Iris pigment epithelial cell (primary cell): ENCODE data around the gene EEF1A1.
"Not testable (repeated sequence)": the region's sequence is repeated elsewhere in the genome, so short reads cannot be mapped to it uniquely, and the experiment has no call there.

Experiments
- DNase-seq: peaks from one replicate; pipeline ENCODE4 v3.0.0-alpha.2; 2011; ENCODE audit warnings: low read depth

The EEF1A1 gene

GRCh38 chr6:73520688-73521350, at the start of gene EEF1A1:
TSS of gene EEF1A1 (minus strand) at chr6:73521032. CDS start at chr6:73520026, 1,006 bp downstream.
- DNase-seq: peak; percentile 100

GRCh38 chr6:73569121-73569520, 48.3 kb upstream of the EEF1A1 start:
- DNase-seq: no peak

GRCh38 chr6:73566954-73567591, 46.2 kb upstream of the EEF1A1 start:
- peak; percentile 83 for DNase-seq

DNA sequence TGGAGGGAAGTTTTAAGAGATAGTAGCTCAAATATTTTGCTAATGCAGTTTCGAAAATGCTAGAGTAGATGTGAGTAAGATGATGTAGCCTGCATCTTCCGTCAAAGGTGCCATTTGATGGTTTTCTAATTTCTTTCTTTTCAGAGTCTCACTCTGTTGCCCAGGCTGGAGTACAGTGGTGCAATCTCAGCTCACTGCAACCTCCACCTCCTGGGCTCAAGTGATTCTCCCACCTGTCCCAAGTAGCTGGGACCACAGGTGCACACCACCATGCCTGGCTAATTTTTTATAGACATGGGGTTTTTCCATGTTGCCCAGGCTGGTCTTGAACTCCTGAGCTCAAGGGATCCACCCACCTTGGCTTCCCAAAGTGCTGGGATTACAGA, 45.6 kb upstream of the EEF1A1 start:
- not testable (repeated sequence) for DNase-seq

DNA sequence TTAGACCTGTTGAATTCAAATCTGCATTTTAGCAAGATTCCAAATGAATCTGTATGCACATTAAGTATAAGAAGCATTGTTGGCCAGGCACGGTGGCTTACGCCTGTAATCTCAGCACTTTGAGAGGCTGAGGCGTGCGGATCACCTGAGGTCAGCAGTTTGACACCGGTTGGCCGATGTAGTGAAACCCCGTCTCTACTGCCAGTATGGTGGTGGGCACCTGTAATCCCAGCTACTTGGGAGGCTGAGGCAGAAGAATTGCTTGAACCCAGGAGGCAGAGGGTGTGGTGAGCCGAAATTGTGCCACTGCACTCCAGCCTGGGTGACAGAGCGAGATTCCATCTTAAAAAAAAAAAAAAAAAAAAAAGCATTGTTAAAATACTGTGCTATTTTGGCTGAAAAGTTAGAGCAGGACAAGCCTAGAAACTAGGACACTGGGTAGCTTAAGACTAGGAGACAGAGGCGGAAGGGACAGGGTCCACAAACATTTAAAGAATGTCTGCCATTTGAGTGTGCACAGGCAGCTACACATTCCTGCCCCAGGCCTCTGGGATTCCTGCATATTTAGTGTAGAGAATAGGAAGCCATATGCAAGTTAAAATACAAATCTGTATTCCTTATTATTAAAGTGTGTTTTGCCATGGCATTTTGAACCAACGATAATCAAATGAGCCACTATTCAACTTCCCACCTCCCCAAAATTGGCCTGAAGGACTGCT, 45.1 kb upstream of the EEF1A1 start:
- peak; percentile 46 for DNase-seq

DNA sequence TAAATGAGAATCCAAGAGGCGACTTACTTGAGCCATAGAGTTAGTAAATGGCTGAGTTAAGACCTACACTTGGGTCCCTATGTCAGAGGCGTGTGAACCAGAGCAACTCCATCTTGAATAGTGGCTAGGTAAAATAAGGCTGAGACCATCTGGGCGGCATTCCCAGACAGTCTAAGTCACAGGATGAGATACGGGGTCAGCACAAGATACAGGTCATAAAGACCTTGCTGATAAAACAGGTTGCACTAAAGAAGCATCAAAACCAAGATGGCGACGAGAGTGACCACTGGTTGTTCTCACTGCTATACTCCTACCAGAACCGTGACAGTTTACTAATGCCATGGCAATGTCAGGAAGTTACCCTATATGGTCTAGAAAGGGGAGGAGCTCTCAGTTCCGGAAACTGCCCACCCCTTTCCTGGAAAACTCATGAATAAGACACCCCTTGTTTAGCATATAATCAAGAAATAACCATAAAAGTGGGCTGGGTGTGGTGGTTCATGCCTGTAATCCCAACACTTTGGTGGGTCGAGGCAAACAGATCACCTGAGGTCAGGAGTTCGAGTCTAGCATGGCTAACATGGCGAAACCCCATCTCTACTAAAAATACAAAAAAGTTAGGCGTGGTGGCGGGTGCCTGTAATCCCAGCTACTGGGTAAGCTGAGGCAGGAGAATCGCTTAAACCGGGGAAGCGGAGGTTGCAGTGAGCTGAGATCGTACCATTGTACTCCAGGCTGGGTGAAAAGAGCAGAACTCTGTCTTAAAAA, 43.9 kb upstream of the EEF1A1 start:
- no peak for DNase-seq

- DNase-seq: no peak
Measured at GRCh38 chr6:73562558-73562957, 41.7 kb upstream of the EEF1A1 start.

GRCh38 chr6:73560853-73561407, 40.1 kb upstream of the EEF1A1 start:
- no peak for DNase-seq

DNA sequence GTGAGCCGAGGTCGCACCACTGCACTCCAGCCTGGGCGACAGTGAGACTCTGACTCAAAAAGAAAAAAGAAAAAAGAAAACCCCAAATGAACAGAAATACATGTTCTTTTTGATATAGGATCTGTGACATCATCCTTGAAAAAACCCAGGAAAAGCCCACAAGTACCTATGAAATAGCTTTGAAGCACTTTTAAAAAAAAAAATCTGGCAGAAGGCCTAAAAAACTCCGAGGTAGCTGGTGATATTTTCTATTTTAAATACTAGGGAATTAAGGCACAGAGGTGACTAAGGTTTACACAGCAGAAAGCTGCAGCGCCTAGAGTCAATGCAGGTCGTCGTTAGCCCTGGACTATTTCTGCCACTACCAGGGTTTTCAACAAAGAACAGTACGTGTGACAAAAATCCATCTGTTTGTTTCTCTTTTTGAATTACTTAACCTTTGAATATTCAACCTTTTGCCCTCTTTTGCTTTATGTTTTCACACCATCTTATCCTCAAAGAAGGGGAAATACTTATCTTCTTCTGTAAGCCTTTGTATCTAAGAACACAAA, 39.4 kb upstream of the EEF1A1 start:
- DNase-seq: no peak

GRCh38 chr6:73559399-73559794, 38.6 kb upstream of the EEF1A1 start:
- DNase-seq: not testable (repeated sequence)

DNA sequence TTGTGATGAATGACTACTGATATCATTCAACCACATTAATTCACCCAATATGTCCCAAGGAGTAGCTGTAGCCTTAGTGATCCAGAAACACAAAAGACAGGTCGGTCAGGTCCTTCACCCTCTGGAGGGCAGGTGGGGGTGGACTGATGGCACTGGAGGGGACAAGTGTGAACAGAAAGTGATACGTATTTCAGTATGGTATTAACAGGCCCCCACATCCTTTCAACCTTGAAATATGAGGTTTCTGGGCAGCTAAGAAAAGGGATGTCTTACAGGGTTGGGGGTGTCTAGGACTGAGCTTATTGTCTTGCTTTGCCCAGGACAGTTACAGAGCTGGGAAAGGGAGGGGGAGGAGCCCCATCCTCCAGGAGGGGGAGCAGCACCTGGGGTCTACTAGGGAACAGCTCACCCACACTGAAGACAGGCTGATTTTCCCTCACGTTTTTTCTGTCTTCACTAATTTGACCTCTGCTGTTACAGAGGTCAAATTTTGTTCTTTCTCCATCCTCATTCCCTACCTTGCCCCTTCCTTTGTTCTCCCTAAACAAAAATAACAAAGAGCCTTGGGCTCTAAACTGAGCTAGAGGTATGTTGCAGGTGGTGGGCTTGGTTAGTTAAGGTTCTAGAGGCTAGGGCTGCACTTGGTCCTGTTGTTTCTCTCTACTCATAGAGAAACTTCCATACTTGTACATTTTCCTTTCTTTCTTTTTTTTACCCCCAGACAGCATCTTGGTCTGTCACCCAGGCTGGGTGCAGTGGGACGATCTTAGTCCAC, 38.0 kb upstream of the EEF1A1 start:
- no peak for DNase-seq

DNA sequence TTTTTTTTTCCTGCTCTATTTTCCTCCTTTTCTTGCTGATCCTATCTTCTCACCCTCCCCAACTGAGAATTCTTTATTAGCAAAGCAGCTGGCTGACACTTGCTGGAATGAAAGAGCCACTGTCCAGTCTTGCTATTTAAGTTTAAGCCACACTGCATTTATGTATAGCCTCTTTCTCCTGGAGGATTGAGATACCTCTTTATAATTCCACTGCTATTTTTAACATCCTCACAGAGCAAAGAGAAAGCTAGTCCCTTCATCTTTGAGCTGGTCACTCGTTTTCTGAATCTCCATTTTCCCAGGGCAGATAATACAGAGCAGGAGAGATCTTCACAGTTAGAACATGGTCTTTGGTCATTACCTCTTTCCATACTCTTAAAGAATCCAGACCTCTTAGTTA, 36.0 kb upstream of the EEF1A1 start:
- no peak for DNase-seq

DNA sequence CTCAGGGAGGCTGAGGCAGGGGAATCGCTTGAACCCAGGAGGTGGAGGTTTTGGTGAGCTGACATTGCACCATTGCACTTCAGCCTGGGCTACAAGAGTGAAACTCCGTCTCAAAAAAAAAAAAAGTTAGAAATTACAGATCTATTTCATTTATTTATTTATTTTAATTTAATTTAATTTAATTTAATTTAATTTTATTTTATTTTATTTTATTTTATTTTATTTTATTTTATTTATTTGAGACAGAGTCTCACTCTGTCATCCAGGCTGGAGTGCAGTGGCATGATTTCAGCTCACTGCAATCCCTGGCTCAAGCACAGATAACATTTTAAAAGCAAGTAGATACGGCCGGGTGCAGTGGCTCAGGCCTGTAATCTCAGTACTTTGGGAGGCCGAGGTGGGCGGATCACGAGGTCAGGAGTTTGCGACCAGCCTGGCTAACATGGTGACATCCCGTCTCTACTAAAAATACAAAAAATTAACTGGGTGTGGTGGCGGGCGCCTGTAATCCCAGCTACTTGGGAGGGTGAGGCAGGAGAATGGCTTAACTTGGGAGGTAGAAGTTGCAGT, 34.6 kb upstream of the EEF1A1 start:
- DNase-seq: not testable (repeated sequence)

DNA sequence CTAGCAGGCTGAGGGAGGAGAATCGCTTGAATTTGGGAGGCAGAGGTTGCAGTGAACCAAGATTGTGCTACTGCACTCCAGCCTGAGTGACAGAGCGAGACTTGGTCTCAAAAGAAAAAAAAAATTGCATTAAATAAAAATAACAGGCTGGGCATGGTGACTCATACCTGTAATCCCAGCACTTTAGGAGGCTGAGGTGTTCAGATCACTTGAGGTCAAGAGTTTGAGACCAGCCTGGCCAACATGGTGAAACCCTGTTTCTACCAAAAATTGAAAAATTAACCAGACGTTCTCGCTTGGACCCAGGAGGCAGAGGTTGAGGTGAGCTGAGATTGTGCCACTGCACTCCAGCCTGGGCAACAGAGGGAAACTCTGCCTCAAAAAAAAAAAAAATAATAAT, 30.3 kb upstream of the EEF1A1 start:
- DNase-seq: not testable (repeated sequence)

DNA sequence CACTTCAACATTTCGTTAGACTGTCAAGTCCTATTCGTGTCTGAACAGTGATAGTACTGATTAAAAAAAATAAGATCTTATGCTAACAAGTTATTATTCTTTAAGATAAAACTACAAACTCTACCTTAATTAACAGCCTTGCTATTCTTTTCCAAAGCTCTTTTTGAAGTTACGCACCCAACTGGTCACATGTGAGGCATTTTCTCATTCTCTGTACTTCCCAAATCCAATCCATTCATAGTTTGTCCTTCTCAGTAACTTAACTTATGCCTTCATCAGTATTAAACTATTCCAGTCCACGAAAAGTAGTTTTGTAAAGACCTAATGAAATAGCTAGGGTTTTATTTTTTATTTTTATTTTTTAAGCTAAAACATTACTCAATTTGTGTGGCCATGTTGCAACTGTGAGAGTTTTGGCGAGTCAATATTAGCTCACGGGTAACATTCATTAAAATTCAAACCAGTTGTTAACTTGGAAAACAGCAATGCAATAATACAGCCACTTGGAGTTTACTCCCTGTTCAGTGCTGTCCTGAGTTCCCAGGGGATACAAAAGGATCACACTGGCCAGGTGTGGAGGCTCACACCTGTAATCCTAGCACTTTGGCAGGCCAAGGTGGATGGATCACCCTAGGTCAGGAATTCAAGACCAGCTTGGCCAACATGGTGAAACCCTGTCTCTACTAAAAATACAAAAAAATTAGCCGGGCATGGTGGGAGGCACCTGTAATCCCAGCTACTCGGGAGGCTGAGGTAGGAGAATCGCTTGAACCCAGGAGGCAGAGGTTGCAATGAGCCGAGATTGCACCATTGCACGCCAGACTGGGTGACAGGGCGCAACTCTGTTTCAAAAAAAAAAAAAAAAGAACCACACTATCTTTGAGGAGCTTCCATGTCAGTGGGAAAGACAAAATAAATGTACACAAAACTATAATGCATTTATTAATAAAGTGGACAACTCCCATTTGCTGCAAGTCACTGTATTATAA, 27.9 kb upstream of the EEF1A1 start:
- no peak for DNase-seq

- no peak for DNase-seq
Measured at GRCh38 chr6:73547036-73547435, 26.2 kb upstream of the EEF1A1 start.

DNA sequence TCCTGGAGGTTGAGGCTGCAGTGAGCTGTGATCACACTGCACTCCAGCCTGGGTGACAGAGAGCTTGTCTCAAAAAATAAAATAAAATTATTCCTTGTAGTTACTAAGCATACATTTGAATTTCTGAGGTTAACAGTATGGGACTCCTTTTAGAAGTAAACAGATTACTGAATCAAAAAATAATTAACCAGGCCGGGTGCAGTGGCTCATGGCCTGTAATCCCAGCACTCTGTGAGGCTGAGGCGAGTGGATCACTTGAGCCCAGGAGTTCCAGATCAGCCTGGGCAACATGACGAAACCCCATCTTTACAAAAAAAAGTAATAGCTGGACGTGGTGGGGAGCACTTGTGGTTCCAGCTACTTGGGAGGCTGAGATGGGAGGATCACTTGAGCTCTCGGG, 22.1 kb upstream of the EEF1A1 start:
- no peak for DNase-seq

GRCh38 chr6:73542481-73542880, 21.6 kb upstream of the EEF1A1 start:
- DNase-seq: not testable (repeated sequence)

DNA sequence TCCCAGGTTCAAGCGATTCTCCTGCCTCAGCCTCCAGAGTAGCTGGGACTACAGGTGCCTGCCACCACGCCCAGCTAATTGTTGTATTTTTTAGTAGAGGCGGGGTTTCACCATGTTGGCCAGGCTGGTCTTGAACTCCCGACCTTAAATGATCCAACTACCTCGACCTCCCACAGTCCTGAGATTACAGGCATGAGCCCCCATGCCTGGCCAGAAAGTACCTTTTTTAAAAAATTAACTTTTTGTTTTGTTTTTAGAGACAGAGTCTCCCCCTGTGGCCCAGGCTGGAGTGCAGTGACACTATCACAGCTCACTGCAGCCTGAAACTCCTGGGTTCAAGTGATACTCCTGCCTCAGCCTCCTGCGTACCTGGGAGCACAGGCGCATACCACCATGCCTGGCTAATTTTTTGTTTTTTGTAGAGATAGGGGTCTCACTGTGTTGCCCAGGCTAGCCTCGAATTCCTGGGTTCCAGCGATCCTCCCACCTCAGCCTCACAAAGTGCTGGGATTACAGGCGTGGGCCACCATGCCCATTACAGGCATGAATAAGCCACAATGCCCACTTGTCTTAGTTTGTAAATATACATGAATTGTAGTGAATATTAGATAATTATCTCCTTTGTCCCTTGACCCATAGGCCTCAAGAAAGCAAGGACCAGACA, 17.4 kb upstream of the EEF1A1 start:
- DNase-seq: no peak
